A549 treated with dexamethasone at 1 μM for 4 hours (cell line): ENCODE results near the gene OPN1MW3. TPM values are rescaled to one million over a fixed set of nuclear protein-coding genes. Genes with fewer than 3 reads are reported as not detected.

ENCODE experiments used
- total RNA-seq: library from RNA; stranded (reverse); fragments of 200-300 nt; extraction: Qiagen RNA extraction; gene quantifications from 5 replicates; pipeline ENCODE4 v1.2.3, GENCODE V29; 2022

The OPN1MW3 gene
- not detected in 5 replicates for total RNA-seq

DNA sequence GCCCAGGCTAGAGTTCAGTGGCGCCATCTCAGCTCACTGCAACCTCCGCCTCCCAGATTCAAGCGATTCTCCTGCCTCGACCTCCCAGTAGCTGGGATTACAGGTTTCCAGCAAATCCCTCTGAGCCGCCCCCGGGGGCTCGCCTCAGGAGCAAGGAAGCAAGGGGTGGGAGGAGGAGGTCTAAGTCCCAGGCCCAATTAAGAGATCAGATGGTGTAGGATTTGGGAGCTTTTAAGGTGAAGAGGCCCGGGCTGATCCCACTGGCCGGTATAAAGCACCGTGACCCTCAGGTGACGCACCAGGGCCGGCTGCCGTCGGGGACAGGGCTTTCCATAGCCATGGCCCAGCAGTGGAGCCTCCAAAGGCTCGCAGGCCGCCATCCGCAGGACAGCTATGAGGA is at the start of gene OPN1MW3:
Gene OPN1MW3, plus strand, starts transcription at position 301 of the 400 bp plus-strand sequence. Its CDS starts 38 bp downstream, at position 339.

DNA sequence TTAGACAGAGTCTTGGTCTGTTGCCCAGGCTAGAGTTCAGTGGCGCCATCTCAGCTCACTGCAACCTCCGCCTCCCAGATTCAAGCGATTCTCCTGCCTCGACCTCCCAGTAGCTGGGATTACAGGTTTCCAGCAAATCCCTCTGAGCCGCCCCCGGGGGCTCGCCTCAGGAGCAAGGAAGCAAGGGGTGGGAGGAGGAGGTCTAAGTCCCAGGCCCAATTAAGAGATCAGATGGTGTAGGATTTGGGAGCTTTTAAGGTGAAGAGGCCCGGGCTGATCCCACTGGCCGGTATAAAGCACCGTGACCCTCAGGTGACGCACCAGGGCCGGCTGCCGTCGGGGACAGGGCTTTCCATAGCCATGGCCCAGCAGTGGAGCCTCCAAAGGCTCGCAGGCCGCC is 37.9 kb upstream of the OPN1MW3 start, which contains the start of gene OPN1MW2:
Gene OPN1MW2, plus strand, starts transcription at position 301 of the 400 bp plus-strand sequence. Its CDS starts 60 bp downstream, at position 361.

DNA sequence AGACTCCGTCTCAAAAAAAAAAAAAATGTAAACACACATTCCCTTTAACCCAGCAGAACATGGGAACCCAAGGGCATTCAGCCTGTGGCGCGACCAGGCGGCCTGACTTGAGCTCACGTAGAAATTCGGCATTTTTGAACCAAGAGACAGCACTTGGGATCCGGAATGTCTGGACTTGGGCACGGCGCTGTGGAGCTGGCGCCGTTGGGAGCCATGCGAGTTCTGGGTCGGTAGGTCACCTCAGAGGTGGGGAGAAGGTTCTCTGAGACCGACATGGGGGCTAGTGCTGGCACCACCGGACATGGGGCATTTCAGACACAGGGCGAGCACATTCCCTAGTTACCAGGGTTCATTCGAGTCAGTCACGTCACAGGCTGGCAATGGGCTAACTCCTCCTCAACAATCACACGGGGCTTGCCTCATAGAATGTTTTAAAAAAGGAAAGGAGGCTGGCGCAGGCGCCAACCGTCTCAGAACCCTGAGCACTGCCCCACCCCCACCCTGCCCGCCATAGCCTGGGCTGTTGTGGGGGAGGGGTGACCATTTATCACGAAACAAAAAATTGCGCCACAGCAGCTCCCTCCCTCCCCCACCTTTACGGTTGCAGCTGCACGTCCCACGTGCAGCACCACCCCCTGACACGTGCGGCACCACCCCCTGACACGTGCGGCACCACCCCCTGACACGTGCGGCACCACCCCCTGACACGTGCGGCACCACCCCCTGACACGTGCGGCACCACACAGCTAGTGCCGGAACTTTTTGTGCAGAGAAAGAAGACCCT is 37.6 kb downstream of the OPN1MW3 start, which contains the start of gene TEX28:
Gene TEX28, minus strand, starts transcription at position 334 of the 784 bp plus-strand sequence. CDS start 3,007 bp downstream, outside the sequence.

DNA sequence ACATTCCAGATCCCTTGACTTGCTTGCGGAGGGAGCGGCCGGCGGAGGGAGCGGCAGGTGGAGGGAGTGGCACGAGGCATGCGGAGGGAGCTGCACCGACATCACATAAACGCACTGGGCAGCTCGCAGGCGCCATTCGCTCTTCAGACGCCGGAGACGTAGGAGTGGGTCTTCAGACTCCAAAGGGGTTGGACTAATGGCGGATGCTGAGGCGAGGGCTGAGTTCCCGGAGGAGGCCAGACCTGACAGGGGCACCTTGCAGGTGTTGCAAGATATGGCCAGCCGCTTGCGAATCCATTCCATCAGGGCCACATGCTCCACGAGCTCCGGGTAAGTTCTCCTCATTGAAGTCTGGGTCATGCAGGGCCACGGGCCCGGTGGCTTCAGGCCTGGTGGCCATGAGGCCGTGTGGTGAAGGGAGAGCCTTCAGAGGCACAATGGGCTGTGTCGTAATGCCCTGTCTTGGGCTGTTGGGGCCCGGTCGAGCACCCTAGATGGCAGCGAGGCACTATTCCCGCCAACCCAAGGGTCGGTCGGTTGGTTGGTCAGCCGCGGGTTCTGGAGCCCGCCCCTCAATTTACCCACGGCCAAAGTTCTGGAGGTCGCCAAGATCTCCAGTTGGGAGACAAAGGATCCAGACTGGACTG is 38.4 kb downstream of the OPN1MW3 start, which contains the start of gene TKTL1:
Gene TKTL1, plus strand, starts transcription at position 132 of the 647 bp plus-strand sequence. Its CDS starts 65 bp downstream, at position 197.

Other genes with a start within 250 kb of the OPN1MW3 start
- 184 to 233 TPM (median 221 TPM) in 5 replicates for gene IRAK1, start 237.7 kb upstream of the OPN1MW3 start, total RNA-seq
- gene MECP2, start 159.9 kb upstream of the OPN1MW3 start, total RNA-seq: 16.2 to 25.6 TPM (median 22.5 TPM) in 5 replicates
- gene OPN1LW, start 113.3 kb upstream of the OPN1MW3 start, total RNA-seq: not detected in 5 replicates
- gene OPN1MW, start 75.0 kb upstream of the OPN1MW3 start, total RNA-seq: not detected in 5 replicates
- not detected in 5 replicates for gene OPN1MW2, start 37.8 kb upstream of the OPN1MW3 start, total RNA-seq
- 0.09 TPM in 1 of 5 replicates, not detected in the others for gene TEX28, start 37.5 kb downstream of the OPN1MW3 start, total RNA-seq
- 0.11 to 0.19 TPM (median 0.12 TPM) in 4 of 5 replicates, not detected in the other for gene TKTL1, start 38.2 kb downstream of the OPN1MW3 start, total RNA-seq
- 1,222 to 1,700 TPM (median 1,580 TPM) in 5 replicates for gene FLNA, start 117.1 kb downstream of the OPN1MW3 start, total RNA-seq
- gene EMD, start 121.7 kb downstream of the OPN1MW3 start, total RNA-seq: 134 to 157 TPM (median 149 TPM) in 5 replicates
- gene RPL10, start 140.8 kb downstream of the OPN1MW3 start, total RNA-seq: 4,314 to 5,661 TPM (median 4,476 TPM) in 5 replicates
- 24.9 to 30.3 TPM (median 28.4 TPM) in 5 replicates for gene DNASE1L1, start 151.7 kb downstream of the OPN1MW3 start, total RNA-seq
- gene TAFAZZIN, start 154.0 kb downstream of the OPN1MW3 start, total RNA-seq: 30.5 to 39.0 TPM (median 34.2 TPM) in 5 replicates
- gene ATP6AP1, start 171.1 kb downstream of the OPN1MW3 start, total RNA-seq: 73.1 to 108 TPM (median 104 TPM) in 5 replicates
- gene GDI1, start 179.6 kb downstream of the OPN1MW3 start, total RNA-seq: 83.8 to 110 TPM (median 102 TPM) in 5 replicates
- 102 to 123 TPM (median 110 TPM) in 5 replicates for gene FAM50A, start 186.6 kb downstream of the OPN1MW3 start, total RNA-seq
- 5.6 to 25.1 TPM (median 13.8 TPM) in 5 replicates for gene PLXNA3, start 200.7 kb downstream of the OPN1MW3 start, total RNA-seq
- gene LAGE3, start 221.7 kb downstream of the OPN1MW3 start, total RNA-seq: 46.2 to 57.3 TPM (median 56.4 TPM) in 5 replicates
- gene UBL4A, start 229.0 kb downstream of the OPN1MW3 start, total RNA-seq: 60.1 to 68.0 TPM (median 66.5 TPM) in 5 replicates
- 29.1 to 41.5 TPM (median 40.6 TPM) in 5 replicates for gene SLC10A3, start 233.0 kb downstream of the OPN1MW3 start, total RNA-seq